K562 (cell line): ENCODE data around the gene UHMK1. TPM values are rescaled to one million over a fixed set of nuclear protein-coding genes. Genes with fewer than 3 reads are reported as not detected.

ENCODE experiments used
- BHLHE40 ChIP-seq: IDR thresholded peaks from 2 replicates; pipeline ENCODE4 v1.6.1; 2011; ENCODE audit warnings: low read length, improper control_type of control experiment
- CAMTA2 ChIP-seq: fragments of 250-450 bp; sonication (Bioruptor Pico); conservative IDR thresholded peaks from 2 replicates; pipeline ENCODE4 v1.5.1; 2022
- CBFA2T3 ChIP-seq: fragments of 450-650 bp; IDR thresholded peaks from 2 replicates; pipeline ENCODE4 v1.6.1; 2017
- CBX5 ChIP-seq: IDR thresholded peaks from 2 replicates; pipeline ENCODE4 v1.6.1; 2014; ENCODE audit warnings: low read depth, borderline replicate concordance
- CEBPG ChIP-seq, 3 experiments: fragments of 200-800 bp in 1 of 3; sonication (Bioruptor generic) in 1 of 3; sonication (generic) in 1 of 3; formaldehyde crosslinking in 1 of 3; IDR thresholded peaks in 2 of 3; conservative IDR thresholded peaks in 1 of 3; 2 replicates each; pipeline versions ENCODE4 v1.6.1 to v1.8.0; 2016 to 2022; ENCODE audit warnings: missing compliant biosample characterization in 2 of 3, missing genetic modification characterization in 2 of 3, mild to moderate bottlenecking in 1 of 3, missing genetic modification reagents in 1 of 3
- ERF ChIP-seq: fragments of 450-650 bp; formaldehyde crosslinking; IDR thresholded peaks from 2 replicates; pipeline ENCODE4 v1.4.0; 2020; ENCODE audit warnings: mild to moderate bottlenecking, mixed read lengths
- EWSR1 ChIP-seq: fragments of 450-650 bp; IDR thresholded peaks from 2 replicates; pipeline ENCODE4 v1.6.1; 2018; ENCODE audit warnings: borderline replicate concordance, mild to moderate bottlenecking, low read depth, moderate library complexity; ENCODE audit not compliant: partially characterized antibody
- JUNB ChIP-seq: fragments of 450-650 bp; formaldehyde crosslinking; conservative IDR thresholded peaks from 2 replicates; pipeline ENCODE4 v1.4.0; 2020; ENCODE audit warnings: mild to moderate bottlenecking
- JUND ChIP-seq, 2 experiments: IDR thresholded peaks; 2 replicates in 1 of 2; 3 replicates in 1 of 2; pipeline ENCODE4 v1.6.1; 2011; ENCODE audit warnings: borderline replicate concordance in 2 of 2, low read depth in 2 of 2, low read length in 2 of 2, improper control_type of control experiment in 1 of 2, missing biosample characterization in 1 of 2, missing genetic modification characterization in 1 of 2, missing genetic modification reagents in 1 of 2
- NR2C1 ChIP-seq, 2 experiments: fragments of 450-650 bp; IDR thresholded peaks; 2 replicates each; pipeline ENCODE4 v1.6.1; 2017; ENCODE audit warnings: mild to moderate bottlenecking in 2 of 2, antibody characterized with exemption in 1 of 2, inconsistent platforms in 1 of 2, missing compliant biosample characterization in 1 of 2, missing genetic modification characterization in 1 of 2
- NRF1 ChIP-seq, 2 experiments: fragments of 450-650 bp; IDR thresholded peaks in 1 of 2; conservative IDR thresholded peaks in 1 of 2; 2 replicates each; pipeline ENCODE4 v1.6.1; 2014; ENCODE audit warnings: mild to moderate bottlenecking in 2 of 2
- PML ChIP-seq: IDR thresholded peaks from 2 replicates; pipeline ENCODE4 v1.6.1; 2012; ENCODE audit warnings: low read length, inconsistent platforms
- SMARCA5 ChIP-seq: fragments of 450-650 bp; IDR thresholded peaks from 2 replicates; pipeline ENCODE4 v1.6.1; 2016
- SREBF2 ChIP-seq: sonication (generic); formaldehyde crosslinking; IDR thresholded peaks from 2 replicates; pipeline ENCODE4 v1.4.0; 2020; ENCODE audit warnings: mild to moderate bottlenecking, missing genetic modification reagents
- ZFP30 ChIP-seq: fragments of 250-450 bp; sonication (Bioruptor Pico); IDR thresholded peaks from 2 replicates; pipeline ENCODE4 v1.8.0; 2022; ENCODE audit warnings: moderate library complexity, mild to moderate bottlenecking, inconsistent platforms, borderline replicate concordance
- ZNF3 ChIP-seq: fragments of 250-450 bp; sonication (Bioruptor Pico); IDR thresholded peaks from 2 replicates; pipeline ENCODE4 v1.5.0; 2021; ENCODE audit warnings: mild to moderate bottlenecking, moderate library complexity
- ZNF311 ChIP-seq: fragments of 250-450 bp; sonication (Bioruptor Pico); IDR thresholded peaks from 2 replicates; pipeline ENCODE4 v1.4.0; 2020; ENCODE audit warnings: mild to moderate bottlenecking, moderate library complexity
- ZNF717 ChIP-seq: fragments of 250-450 bp; sonication (Bioruptor Pico); IDR thresholded peaks from 2 replicates; pipeline ENCODE4 v1.5.0; 2021
- polyA plus RNA-seq, 8 experiments: library from polyadenylated mRNA; depleted of rRNA in 4 of 8; stranded (reverse) in 5 of 8; unstranded in 3 of 8; fragments of >200 nt; fragmentation: Nextera tagmentation in 2 of 8; fragmentation: Illumina TruSeq in 1 of 8; extraction: Ambion mirVana in 2 of 8; extraction: Trizol in 1 of 8; gene quantifications; 2 replicates each; pipeline versions ENCODE4 v1.2.1 to v1.2.3, GENCODE V29; 2011 to 2014; ENCODE audit warnings: inconsistent platforms in 1 of 8, missing spikeins in 1 of 8
- total RNA-seq, 7 experiments: library from RNA; depleted of rRNA in 6 of 7; stranded (reverse); fragments of >200 nt in 6 of 7; fragmentation: Illumina TruSeq in 2 of 7; extraction: Trizol in 2 of 7; gene quantifications; 2 replicates each; pipeline versions ENCODE4 v1.2.1 to v1.2.3, GENCODE V29; 2011 to 2021; ENCODE audit warnings: low replicate concordance in 1 of 7
- TF ChIP-seq, protein P1 (sequence below): fragments of 450-650 bp; IDR thresholded peaks from 2 replicates; pipeline ENCODE4 v1.6.1; 2016; ENCODE audit warnings: mild to moderate bottlenecking, moderate library complexity

Gene UHMK1
- total and polyA plus RNA-seq, 9 of the 15 experiments (the other 6 are each of a cell fraction or from before 2014, with no cell fraction given): 13.1 to 72.4 (median 38.3) TPM

DNA sequence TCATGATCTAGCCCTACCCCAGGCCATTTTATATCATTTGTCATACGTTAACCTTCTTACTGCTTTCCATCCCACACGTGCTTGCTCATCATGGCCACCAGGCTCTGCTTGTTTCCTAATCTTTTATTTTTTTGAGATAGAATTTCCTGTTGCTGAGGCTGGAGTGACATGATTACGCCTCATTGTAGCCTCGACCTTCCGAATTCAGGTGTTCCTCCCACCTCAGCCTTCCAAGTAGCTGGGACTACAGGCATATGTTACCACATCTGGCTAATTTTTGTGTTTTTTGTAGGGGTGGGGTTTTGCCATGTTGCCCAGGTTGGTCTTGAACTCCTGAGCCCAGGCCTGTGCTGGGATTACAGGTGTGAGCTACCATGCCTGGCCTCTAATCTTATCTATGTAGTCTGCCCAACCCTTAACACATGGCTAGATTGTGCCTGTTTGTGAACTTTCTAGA is 67.2 kb downstream of the UHMK1 start (continued):
- TF ChIP-seq, protein P1, sequence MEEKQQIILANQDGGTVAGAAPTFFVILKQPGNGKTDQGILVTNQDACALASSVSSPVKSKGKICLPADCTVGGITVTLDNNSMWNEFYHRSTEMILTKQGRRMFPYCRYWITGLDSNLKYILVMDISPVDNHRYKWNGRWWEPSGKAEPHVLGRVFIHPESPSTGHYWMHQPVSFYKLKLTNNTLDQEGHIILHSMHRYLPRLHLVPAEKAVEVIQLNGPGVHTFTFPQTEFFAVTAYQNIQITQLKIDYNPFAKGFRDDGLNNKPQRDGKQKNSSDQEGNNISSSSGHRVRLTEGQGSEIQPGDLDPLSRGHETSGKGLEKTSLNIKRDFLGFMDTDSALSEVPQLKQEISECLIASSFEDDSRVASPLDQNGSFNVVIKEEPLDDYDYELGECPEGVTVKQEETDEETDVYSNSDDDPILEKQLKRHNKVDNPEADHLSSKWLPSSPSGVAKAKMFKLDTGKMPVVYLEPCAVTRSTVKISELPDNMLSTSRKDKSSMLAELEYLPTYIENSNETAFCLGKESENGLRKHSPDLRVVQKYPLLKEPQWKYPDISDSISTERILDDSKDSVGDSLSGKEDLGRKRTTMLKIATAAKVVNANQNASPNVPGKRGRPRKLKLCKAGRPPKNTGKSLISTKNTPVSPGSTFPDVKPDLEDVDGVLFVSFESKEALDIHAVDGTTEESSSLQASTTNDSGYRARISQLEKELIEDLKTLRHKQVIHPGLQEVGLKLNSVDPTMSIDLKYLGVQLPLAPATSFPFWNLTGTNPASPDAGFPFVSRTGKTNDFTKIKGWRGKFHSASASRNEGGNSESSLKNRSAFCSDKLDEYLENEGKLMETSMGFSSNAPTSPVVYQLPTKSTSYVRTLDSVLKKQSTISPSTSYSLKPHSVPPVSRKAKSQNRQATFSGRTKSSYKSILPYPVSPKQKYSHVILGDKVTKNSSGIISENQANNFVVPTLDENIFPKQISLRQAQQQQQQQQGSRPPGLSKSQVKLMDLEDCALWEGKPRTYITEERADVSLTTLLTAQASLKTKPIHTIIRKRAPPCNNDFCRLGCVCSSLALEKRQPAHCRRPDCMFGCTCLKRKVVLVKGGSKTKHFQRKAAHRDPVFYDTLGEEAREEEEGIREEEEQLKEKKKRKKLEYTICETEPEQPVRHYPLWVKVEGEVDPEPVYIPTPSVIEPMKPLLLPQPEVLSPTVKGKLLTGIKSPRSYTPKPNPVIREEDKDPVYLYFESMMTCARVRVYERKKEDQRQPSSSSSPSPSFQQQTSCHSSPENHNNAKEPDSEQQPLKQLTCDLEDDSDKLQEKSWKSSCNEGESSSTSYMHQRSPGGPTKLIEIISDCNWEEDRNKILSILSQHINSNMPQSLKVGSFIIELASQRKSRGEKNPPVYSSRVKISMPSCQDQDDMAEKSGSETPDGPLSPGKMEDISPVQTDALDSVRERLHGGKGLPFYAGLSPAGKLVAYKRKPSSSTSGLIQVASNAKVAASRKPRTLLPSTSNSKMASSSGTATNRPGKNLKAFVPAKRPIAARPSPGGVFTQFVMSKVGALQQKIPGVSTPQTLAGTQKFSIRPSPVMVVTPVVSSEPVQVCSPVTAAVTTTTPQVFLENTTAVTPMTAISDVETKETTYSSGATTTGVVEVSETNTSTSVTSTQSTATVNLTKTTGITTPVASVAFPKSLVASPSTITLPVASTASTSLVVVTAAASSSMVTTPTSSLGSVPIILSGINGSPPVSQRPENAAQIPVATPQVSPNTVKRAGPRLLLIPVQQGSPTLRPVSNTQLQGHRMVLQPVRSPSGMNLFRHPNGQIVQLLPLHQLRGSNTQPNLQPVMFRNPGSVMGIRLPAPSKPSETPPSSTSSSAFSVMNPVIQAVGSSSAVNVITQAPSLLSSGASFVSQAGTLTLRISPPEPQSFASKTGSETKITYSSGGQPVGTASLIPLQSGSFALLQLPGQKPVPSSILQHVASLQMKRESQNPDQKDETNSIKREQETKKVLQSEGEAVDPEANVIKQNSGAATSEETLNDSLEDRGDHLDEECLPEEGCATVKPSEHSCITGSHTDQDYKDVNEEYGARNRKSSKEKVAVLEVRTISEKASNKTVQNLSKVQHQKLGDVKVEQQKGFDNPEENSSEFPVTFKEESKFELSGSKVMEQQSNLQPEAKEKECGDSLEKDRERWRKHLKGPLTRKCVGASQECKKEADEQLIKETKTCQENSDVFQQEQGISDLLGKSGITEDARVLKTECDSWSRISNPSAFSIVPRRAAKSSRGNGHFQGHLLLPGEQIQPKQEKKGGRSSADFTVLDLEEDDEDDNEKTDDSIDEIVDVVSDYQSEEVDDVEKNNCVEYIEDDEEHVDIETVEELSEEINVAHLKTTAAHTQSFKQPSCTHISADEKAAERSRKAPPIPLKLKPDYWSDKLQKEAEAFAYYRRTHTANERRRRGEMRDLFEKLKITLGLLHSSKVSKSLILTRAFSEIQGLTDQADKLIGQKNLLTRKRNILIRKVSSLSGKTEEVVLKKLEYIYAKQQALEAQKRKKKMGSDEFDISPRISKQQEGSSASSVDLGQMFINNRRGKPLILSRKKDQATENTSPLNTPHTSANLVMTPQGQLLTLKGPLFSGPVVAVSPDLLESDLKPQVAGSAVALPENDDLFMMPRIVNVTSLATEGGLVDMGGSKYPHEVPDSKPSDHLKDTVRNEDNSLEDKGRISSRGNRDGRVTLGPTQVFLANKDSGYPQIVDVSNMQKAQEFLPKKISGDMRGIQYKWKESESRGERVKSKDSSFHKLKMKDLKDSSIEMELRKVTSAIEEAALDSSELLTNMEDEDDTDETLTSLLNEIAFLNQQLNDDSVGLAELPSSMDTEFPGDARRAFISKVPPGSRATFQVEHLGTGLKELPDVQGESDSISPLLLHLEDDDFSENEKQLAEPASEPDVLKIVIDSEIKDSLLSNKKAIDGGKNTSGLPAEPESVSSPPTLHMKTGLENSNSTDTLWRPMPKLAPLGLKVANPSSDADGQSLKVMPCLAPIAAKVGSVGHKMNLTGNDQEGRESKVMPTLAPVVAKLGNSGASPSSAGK: 0 out of 2 replicates have a peak, but pooled peaks have one; percentile 11
- TF ChIP-seq JUND (IDR thresholded peaks at IDR 0.05; ENCODE audit: borderline replicate concordance, low read depth, low read length): no peak
- TF ChIP-seq JUND (tag; IDR thresholded peaks at IDR 0.05; ENCODE audit: borderline replicate concordance, low read depth, low read length): no peak; the same call in 2 of the 3 replicates
- TF ChIP-seq ZNF311 (CRISPR knock-in tag): no peak
- TF ChIP-seq ERF (CRISPR knock-in tag): no peak
- no peak for TF ChIP-seq NR2C1 (IDR thresholded peaks at IDR 0.05)
- no peak for TF ChIP-seq NR2C1 (tag; IDR thresholded peaks at IDR 0.05)
- TF ChIP-seq JUNB: no peak
- no peak for TF ChIP-seq PML
- TF ChIP-seq EWSR1: no peak
- TF ChIP-seq ZNF3 (CRISPR knock-in tag): no peak
- 0 out of 2 replicates have a peak, but pooled peaks have one; percentile 7 for TF ChIP-seq CEBPG (CRISPR knock-in tag; IDR thresholded peaks at IDR 0.05)
- TF ChIP-seq CEBPG (tag; conservative IDR thresholded peaks at IDR 0.05 in 1 of 2, IDR thresholded peaks at IDR 0.05 in 1 of 2): no peak
- TF ChIP-seq CAMTA2: no peak
- no peak for TF ChIP-seq SMARCA5
- peak; percentile 74 for TF ChIP-seq CBFA2T3
- peak; percentile 63; the same call in 1 of the 2 replicates for TF ChIP-seq BHLHE40
- no peak for TF ChIP-seq SREBF2
- TF ChIP-seq NRF1 (conservative IDR thresholded peaks at IDR 0.05 in 1 of 2, IDR thresholded peaks at IDR 0.05 in 1 of 2): no peak
- no peak for TF ChIP-seq ZFP30 (CRISPR knock-in tag)
- TF ChIP-seq ZNF717 (CRISPR knock-in tag): no peak
- no peak for TF ChIP-seq CBX5
